ENCODE measurements around the gene PEX7.
"Not testable (repeated sequence)": the region's sequence is repeated elsewhere in the genome, so short reads cannot be mapped to it uniquely, and the experiment has no call there.

The PEX7 gene

DNA sequence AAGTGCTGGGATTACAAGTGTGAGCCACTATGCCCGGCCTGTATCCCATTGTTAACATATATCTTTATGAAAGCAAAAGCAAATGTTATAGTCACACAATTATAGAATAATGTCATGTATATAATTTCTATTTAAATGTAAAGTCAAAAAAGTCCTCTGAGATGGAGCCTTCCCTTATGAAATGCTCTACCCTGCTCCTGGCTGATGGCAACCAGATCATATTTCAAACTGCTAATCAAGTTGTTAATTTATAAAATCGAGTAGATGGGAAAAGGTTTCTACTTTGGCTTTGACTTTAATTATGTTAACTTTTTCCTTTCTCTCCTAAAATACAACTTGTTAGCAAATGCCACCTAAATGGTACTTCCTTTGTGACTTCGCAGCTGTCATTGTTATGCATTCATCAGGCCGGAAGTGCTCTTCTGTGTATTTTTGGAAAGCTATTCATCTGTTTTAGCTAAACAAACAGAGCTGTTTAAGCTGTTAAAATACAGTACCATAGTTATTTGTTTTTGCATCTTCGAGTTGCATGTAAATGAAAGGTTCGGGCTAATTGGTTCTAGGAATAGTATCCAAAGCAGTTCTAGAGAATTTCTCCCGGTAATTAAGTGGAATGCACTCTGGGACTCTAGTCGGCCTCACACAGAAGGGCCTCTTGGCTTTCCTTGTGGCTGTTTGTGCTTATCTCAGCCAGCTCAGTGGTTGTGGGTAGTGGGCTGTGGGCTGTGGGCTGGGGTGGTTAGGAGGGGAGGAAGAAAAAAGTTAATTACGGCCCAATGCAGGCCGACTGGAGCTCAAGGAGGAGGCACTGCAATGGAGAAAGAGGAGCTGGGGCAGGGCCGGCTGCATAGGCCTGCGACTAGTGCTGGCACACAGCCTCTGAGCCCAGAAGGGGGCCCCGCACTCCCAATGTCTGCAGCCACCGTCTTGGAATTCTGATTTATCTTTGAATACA is 134.5 kb downstream of the PEX7 start:
- DNase-seq (ENCODE audit: low read depth): no peak
- H3K4me3 ChIP-seq (ENCODE audit: control insufficient read depth, low read depth, low read length): no peak overlapping the region
- TF ChIP-seq, protein P1, sequence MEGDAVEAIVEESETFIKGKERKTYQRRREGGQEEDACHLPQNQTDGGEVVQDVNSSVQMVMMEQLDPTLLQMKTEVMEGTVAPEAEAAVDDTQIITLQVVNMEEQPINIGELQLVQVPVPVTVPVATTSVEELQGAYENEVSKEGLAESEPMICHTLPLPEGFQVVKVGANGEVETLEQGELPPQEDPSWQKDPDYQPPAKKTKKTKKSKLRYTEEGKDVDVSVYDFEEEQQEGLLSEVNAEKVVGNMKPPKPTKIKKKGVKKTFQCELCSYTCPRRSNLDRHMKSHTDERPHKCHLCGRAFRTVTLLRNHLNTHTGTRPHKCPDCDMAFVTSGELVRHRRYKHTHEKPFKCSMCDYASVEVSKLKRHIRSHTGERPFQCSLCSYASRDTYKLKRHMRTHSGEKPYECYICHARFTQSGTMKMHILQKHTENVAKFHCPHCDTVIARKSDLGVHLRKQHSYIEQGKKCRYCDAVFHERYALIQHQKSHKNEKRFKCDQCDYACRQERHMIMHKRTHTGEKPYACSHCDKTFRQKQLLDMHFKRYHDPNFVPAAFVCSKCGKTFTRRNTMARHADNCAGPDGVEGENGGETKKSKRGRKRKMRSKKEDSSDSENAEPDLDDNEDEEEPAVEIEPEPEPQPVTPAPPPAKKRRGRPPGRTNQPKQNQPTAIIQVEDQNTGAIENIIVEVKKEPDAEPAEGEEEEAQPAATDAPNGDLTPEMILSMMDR (conservative IDR thresholded peaks at IDR 0.05; ENCODE audit: control insufficient read depth, insufficient read depth, low read depth, low read length): no peak

DNA sequence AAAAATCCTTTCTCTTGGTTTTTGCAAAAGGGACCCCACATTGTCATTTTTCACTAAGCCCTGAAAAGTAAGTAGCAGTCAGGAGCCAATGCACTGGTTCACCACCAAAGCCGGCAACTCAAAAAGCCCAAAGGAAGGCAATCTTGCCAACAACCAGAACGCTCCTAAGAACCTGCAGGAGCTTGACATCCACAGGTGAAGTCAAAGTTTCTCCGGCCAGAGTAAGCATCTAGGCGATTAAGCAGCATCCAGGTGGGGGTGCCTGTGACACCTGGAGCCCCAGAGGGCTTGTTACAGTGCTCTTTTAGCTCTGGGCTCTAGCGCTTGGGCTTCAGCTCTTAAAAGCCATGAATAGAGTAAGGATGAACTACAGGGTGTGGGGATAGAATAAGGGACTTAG is 135.8 kb downstream of the PEX7 start:
- no peak for DNase-seq (ENCODE audit: low read depth)
- TF ChIP-seq, protein P1 (conservative IDR thresholded peaks at IDR 0.05; ENCODE audit: control insufficient read depth, insufficient read depth, low read depth, low read length): no peak
- no peak overlapping the region for H3K4me3 ChIP-seq (ENCODE audit: control insufficient read depth, low read depth, low read length)

DNA sequence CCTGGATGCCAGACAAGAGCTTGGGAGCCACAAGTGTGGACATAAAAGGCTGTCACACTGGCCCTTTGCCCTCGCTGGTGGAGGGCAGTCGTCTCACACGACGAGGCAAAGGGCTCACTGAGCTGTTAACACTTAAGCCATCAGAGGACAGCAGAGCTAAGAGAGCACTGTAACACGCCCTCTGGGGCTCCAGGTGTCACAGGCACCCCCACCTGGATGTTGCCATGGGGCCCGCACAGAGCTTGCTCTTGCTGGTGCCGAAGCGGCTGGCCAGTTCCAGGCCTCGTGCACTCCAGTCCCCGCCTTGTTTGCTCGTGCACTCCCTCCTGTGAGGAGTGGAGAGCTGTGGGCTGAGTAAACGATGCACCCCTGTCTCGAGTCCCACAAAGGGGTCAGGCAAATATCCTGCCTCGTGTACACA is 137.1 kb downstream of the PEX7 start:
- H3K4me3 ChIP-seq (ENCODE audit: control insufficient read depth, low read depth, low read length): no peak overlapping the region
- TF ChIP-seq, protein P1 (conservative IDR thresholded peaks at IDR 0.05; ENCODE audit: control insufficient read depth, insufficient read depth, low read depth, low read length): no peak
- no peak for DNase-seq (ENCODE audit: low read depth)

DNA sequence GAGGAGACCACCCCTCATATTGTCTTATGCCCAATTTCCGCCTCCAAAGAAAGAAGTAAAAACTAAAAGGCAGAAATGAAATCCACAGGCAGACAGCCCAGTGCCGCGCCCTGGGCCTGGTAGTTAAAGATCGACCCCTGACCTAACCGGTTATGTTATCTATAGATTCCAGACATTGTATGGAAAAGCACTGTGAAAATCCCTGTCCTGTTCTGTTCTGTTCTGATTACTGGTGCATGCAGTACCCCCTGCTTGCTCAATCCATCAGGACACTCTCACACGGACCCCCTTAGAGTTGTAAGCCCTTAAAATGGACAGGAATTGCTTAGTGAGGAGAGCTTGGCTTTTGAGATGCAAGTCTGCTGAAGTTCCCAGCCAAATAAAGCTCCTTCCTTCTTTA is 137.5 kb downstream of the PEX7 start:
- not testable (repeated sequence) for H3K4me3 ChIP-seq (ENCODE audit: control insufficient read depth, low read depth, low read length); DNase-seq (ENCODE audit: low read depth)

DNA sequence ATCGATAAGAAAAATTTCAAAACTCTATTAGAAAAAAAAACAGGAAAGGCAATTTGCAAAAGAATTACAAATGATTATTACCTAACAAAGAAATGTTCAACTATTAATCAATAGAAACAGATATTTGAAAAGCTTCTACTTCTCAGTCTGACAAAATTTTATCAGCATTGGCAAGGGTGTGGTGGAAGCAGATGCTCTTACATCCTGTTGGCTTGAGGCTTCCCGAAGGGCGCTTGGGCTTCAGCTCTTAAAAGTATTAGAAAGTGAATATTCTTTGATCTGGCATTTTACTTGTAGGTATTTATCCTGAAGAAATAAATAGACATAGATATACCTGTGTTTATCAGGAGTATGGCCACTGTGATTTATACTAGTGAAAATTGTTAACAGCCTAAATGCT is 138.4 kb downstream of the PEX7 start:
- no peak for DNase-seq (ENCODE audit: low read depth)
- TF ChIP-seq, protein P1 (conservative IDR thresholded peaks at IDR 0.05; ENCODE audit: control insufficient read depth, insufficient read depth, low read depth, low read length): no peak
- no peak overlapping the region for H3K4me3 ChIP-seq (ENCODE audit: control insufficient read depth, low read depth, low read length)

DNA sequence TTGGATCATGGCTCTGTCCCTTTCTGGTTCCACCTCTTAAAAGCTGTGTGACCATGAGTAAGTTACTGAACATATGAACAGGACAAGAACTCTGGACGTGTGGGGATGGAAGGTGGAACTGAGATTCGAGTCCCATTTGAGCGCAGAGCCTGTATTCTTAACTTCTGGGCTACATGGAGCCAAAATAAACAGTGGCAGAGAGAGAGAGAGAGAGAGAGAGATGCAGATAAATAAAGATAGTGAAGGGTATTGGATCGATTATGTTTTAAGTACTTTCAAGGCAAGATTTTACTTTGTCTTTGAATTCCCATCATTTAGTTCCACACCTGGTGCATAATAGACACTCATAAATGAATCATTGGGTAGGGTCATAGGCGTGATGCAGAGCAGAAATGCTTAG is 139.5 kb downstream of the PEX7 start:
- DNase-seq (ENCODE audit: low read depth): no peak
- no peak overlapping the region for H3K4me3 ChIP-seq (ENCODE audit: control insufficient read depth, low read depth, low read length)
- TF ChIP-seq, protein P1 (conservative IDR thresholded peaks at IDR 0.05; ENCODE audit: control insufficient read depth, insufficient read depth, low read depth, low read length): no peak

DNA sequence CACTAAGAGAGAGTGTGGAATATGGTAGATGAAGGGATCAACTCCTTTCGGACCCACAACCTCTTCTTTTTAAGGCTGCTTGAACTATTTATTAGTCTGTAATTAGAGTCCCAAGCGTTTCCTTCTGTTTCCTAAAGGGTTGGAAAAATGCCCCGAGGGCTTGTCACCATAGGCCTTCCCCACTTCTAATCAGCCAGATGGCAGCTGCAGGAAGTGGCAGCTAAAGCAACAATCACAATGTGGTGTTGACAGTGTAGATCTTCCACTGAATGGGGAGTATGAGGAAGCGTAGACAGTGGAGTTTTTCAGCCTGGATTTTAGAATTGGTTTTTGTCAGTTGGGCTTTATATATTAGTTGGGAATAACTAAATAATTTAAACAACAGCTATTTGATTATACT is 140.3 kb downstream of the PEX7 start:
- no peak overlapping the region for H3K4me3 ChIP-seq (ENCODE audit: control insufficient read depth, low read depth, low read length)
- TF ChIP-seq, protein P1 (conservative IDR thresholded peaks at IDR 0.05; ENCODE audit: control insufficient read depth, insufficient read depth, low read depth, low read length): no peak
- no peak for DNase-seq (ENCODE audit: low read depth)
